Stimulated activated CD8-positive, alpha-beta memory T cell treated with anti-CD3 and anti-CD28 coated beads, Interleukin-2, amount 100 ng/mL, for 1 hour (primary cell): ENCODE measurements around the gene PHF1.

Experiments used
- DNase-seq, 2 donors: peaks; one replicate each; pipeline ENCODE4 v3.0.0-alpha.2; 2020; ENCODE audit warnings: low read depth in 2 of 2

Gene PHF1

DNA sequence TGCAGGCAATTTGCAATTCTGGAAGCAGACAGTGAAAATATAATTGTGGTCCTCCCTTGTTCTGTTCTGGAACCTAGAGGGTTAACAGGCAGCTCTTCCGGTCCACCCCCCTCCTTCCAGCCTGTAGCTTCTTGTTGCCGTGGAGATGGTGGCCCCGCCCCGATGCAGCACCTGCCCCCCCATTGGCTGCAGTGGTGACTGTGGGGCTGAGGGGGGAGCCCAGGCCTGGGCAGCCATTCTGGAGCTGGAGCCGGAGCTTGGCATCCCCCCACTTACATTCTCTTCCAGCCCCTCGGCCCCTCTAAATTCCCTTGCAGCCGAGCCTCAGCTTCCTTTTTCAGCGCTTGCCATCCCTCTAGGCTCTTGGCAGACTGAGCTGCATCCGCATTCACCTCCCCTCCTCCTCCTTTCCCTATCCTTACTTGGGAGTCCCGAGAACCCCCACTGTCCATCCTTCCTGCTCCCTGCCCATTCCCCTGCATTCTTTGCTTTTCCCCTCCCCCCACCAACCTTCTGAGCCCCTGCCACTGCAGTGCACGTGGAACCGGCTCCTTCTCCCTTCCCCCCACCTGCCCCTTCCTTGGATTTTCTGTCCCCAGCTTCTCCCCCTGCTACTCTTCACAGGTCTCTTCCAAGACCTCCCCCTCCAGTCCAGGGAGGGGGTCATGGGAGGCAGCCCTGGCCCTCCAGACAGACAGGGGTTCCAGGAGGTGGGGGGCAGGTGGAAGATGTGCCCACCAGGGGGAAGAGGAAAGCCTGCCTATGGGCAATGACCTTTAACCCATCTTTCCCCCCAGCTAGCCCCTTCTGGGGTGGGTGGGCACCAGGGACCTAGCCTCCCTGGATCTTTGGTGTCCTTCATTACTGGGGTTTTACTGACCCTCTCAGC, 20.4 kb downstream of the PHF1 start:
- DNase-seq: peak; percentile 68 to 71

DNA sequence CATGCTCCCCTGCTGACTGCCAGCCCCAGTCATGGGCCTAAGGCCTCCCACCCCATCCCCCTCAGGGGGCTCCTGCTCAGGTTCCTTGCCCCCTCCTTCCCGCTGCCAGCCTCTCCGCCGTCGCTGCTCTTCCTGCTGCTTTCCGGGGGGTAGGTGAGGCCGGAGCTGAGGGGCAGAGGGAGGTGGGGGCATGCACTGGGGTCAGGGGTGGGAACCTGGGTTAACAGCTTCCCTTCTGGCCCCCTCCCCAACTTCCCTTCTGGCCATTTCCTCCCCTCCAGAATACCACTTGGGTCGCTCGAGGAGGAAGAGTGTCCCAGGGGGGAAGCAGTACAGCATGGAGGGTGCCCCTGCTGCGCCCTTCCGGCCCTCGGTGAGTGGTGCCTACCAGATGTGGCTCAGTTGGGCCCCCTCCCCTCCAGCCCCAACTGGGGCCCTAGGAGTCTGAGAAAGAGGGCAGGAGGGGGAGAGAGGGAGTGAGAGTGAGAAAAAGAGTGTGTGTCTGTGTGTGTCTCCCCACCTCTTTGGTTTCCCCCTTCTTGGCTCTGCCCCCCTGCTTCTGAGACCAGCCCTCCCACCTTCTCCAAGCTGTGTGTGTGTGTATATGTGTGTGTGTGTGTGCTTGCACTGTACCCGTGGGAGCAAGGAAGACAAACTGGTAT, 21.2 kb downstream of the PHF1 start:
- no peak for DNase-seq

DNA sequence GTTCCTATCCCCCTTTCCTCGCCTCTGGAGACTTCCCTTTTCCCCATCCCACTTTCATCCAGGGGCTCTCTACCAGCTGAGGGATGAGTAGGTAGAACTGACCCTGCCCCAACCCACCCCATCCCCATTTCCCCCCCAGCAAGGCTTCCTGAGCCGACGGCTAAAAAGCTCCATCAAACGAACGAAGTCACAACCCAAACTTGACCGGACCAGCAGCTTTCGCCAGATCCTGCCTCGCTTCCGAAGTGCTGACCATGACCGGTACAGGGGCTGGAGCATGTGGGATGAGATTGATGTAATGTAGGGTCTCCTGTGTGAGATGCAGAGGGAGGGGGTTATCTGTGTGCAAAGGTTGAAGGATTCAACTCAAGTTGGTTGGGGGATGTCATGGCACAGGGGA, 21.7 kb downstream of the PHF1 start:
- DNase-seq: no peak

DNA sequence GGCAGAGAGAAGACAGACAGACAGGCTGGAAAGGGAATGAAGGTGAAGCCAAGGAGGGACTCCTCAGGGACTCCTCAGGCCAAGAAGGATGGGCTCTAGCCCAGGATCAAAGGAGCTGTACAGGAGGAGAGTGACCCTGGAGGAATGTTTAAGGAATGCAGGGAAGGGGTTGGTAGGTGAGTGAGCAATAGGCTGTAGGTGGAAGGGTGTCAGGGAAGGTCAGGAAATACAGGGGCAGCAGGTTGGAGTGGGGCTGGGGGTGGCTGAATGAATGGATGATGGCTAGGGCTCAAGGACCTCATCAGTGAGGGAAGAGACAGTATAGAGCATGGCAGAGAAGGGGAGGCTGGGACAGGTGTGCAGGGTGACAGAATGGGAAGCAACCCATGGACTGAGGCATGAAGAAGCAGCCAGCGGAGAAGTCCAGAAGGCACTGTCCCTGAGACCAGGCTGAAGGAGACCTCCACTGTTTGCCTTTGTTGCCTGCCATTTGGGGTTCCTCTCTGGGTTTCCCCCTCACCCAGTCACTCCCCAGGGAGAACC, 22.3 kb downstream of the PHF1 start:
- no peak for DNase-seq

DNA sequence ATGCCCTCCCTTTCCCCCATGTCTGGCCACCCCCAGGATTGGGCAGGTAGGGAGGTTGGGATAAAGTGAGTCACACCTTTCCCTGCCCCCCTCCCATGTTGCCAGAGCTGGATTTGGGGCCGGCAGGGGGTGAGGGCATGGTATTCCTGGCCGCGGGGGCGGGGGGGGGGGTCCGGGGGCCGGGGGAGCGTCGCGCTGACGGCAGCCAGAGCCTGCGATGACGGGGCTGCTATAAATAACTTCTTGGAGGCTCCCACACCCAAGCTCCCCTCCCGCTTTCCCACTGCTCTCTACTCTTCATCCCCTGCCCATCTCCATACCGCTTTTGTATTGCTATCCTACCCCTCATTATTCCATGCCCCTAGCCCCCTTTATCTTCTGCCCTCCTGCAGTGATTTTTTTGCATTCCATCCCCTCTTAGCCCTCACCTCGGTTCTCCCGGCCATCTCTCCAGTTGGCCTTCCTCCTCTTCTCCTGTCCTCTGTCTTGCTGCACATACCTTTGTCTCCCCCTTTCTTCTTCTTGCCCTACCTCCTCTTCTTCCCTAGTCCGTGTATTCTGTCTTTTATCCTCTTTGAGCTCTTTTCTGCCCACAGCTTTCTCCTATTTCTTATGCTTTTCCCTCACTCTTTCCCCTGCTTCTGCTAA, 22.9 kb downstream of the PHF1 start:
- no peak for DNase-seq

DNA sequence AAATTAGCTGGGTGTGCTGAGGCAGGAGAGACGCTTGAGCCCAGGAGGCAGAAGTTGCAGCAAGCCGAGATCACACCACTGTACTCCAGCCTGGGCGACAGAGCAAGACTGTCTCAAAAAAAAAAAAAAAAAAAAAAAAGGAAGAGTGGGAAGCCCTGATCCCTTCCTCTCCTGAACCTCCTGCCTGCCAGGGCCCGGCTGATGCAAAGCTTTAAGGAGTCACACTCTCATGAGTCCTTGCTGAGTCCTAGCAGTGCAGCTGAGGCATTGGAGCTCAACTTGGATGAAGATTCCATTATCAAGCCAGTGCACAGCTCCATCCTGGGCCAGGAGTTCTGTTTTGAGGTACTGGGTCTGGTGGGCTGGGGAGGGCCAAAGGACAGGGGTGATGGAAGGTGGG, 24.1 kb downstream of the PHF1 start:
- no peak for DNase-seq

DNA sequence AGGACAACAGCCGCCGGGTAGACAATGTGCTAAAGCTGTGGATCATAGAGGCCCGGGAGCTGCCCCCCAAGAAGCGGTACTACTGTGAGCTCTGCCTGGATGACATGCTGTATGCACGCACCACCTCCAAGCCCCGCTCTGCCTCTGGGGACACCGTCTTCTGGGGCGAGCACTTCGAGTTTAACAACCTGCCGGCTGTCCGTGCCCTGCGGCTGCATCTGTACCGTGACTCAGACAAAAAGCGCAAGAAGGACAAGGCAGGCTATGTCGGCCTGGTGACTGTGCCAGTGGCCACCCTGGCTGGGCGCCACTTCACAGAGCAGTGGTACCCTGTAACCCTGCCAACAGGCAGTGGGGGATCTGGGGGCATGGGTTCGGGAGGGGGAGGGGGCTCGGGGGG, 26.9 kb downstream of the PHF1 start:
- DNase-seq: no peak

DNA sequence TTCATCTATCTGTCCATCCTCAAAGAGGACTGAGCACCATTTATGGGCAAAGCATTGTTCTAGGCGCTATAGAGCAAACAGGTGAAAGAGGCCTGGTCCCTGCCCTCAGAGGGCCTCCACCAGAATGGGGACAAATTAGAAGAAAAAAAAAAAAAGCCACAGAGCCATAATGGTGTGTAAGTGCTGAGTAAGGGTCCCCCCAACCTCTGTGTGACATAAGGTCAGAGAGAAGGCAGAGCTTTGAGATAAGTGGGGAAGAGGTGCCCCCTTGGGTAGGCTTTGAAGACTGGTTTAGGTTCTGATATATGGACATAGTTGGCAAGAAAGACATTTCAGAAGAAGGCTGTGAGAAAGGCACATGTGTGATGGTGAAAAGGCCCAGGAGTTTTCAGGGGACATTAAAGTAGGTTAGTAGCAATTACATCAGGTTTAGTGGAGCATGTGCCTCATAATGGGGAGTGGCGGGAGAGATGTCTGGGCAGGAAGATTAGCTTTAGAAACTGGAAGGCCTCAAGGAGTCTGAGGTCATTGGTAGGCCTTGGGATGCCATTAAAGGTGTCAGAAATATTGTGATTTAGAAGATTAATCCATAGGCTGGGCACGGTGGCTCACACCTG, 28.3 kb downstream of the PHF1 start:
- no peak for DNase-seq

DNA sequence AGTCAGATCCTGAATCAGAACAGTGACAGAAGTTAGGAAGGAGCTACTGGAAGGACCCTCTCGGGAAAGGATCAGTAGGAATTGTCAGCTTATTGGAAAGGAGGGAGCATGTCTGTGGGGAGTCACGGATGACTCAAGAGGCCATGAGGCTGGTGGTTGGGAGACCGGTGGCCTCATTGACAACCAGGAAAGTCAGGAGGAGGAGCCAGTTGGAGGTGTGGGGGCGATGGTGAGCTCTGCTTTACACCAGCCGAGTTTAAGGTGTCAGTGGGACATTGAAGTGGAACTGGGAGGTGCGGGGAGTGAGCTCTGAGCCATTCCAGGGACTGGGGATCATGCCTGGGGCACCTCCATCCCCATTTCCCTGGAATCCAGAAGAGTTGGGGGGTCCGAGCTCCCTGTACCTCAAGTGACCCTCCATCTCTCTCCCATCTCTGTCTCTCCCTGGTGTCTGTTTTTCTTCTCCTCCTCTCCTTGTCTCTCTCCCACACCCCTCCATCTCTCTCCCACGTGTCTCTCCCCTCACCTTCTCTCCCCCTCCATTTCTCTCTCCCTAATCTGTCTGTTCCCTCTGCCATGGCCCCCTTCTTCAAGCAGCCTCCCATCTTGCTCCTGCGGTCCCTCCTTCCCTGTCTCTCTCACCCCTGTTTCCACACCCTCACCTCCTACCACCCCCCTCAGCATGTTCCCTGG, 29.3 kb downstream of the PHF1 start:
- DNase-seq: no peak

DNA sequence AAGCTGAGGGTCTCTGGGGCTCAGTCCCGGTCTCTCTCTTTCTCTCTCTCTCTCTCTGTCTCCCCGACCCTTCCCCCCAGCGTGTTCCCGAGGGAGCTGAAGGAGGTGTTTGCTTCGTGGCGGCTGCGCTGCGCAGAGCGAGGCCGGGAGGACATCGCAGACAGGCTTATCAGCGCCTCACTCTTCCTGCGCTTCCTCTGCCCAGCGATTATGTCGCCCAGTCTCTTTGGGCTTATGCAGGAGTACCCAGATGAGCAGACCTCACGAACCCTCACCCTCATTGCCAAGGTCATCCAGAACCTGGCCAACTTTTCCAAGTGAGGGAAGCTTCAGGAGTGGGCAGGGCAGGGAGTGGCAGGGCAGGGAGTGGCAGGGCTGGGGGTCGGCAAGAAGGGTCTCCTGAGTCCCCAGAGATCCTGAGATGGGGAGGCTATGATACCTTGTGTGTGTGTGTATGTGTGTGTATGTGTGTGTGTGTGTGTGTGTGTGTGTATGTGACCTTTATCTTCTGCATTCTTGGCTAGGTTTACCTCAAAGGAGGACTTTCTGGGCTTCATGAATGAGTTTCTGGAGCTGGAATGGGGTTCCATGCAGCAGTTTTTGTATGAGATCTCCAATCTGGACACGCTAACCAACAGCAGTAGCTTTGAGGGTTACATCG, 30.0 kb downstream of the PHF1 start:
- DNase-seq: no peak

DNA sequence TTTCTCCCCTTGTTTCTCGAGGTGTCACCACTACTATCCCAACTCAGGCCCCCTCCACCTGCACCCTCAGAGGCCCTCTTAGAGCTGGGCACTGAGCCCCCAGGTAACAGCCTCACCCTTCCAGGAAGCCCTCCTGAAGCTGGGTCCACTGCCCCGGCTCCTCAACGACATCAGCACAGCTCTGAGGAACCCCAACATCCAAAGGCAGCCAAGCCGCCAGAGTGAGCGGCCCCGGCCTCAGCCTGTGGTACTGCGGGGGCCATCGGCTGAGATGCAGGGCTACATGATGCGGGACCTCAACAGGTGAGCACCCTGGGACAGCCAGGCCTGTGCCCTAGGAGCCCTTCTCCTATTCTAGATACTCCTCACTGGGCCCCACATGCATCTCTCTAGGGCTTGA, 30.6 kb downstream of the PHF1 start:
- DNase-seq: no peak

DNA sequence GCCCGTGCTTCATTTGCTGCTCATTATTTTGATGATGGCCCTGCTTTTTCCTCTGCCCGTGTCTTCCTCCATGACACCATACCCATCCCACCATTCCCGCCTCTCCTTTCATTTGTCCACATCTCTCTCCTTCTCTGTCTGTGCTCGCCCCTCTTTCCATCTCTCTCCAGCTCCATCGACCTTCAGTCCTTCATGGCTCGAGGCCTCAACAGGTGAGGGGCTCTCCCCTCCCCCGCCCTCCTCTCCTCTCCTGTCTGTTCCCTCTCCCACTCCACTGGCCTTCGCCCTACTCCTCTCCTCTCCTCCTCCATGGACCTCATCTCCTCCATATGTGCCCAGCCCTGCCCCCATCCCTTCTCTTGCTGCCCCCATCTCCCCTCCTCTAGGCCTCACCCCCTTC, 31.5 kb downstream of the PHF1 start:
- DNase-seq: no peak

DNA sequence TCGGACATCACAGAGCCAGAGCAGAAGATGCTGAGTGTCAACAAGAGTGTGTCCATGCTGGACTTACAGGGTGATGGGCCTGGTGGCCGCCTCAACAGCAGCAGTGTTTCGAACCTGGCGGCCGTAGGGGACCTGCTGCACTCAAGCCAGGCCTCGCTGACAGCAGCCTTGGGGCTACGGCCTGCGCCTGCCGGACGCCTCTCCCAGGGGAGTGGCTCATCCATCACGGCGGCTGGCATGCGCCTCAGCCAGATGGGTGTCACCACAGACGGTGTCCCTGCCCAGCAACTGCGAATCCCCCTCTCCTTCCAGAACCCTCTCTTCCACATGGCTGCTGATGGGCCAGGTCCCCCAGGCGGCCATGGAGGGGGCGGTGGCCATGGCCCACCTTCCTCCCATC, 32.2 kb downstream of the PHF1 start:
- no peak for DNase-seq

DNA sequence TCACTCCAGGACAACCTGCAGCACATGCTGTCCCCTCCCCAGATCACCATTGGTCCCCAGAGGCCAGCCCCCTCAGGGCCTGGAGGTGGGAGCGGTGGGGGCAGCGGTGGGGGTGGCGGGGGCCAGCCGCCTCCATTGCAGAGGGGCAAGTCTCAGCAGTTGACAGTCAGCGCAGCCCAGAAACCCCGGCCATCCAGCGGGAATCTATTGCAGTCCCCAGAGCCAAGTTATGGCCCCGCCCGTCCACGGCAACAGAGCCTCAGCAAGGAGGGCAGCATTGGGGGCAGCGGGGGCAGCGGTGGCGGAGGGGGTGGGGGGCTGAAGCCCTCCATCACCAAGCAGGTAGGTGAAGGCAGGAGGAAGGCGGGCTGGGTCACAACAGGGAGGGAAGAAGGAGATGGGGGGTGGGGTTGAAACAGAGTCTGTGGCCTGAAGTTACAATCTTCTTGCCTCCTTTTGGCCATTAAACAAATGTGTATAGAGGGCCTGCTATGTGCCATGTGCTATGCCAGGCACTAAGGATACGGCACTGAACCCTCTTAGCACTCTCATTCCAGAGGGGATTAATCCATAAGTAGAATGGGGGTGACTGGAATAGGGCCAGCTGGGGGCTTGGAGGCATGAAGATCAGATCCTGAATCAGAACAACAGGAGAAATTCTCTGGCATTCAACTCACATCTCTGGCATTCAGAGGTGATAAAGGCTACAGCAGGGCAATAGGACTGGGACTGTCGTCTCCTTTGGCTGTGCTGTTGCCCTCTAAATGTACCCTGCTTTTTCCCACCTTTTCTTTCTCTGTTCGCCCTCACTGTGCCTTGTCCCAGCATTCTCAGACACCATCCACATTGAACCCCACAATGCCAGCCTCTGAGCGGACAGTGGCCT, 33.0 kb downstream of the PHF1 start:
- no peak for DNase-seq

DNA sequence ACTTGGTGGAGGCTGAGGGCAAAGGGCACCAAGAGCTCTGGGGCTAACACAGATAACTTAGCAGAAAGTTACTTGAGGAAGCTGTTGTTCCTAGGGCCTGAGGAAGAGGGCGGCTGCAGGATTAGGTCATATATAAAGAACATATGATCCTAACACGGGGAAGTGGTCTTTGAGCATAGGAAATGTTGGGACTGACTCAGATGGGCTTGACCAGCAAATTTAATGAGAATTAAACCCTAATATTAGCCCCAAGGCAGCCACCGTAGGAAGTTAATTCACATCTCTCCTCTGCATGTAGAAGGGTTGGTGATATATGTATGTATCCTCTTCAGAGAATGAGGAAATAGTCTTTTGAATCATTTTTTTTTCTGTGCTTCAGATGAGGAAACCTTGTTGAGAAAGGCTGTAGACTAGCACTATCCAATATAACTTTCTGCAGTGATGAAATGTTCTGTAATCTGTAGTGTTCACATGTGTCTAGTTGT, 34.3 kb downstream of the PHF1 start:
- no peak for DNase-seq

DNA sequence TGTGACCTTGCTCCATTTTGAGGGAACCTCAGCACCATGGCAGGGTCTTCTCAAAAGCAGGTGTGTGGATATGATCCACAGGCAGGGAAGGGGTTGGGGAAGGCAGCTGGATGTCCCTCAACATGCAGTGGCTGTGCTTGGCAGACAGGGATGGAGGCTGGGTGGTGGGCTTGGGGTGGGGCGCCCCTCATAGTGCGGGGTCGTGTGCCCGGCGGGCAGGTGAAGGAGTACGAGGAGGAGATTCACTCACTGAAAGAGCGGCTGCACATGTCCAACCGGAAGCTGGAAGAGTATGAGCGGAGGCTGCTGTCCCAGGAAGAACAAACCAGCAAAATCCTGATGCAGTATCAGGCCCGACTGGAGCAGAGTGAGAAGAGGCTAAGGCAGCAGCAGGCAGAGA, 35.5 kb downstream of the PHF1 start:
- no peak for DNase-seq

DNA sequence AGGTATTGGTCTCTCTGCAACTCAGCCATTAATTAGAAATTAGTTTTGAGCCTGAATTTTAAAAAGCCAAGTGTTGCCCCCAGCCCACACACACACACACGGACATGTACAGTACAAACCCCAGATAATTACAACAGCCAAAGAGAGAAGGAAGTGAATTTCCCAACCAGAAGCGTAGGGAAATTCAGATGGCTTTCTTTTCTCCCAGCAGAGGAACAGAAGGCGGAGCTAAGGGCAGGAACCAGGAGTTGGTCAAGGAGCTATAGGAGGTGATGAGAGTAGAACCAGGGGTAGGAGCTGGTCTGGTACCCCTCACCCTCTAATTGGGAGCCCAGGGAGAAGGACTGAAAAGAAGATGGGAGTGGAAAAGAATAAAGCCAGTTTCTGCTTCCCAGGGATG, 39.6 kb downstream of the PHF1 start:
- no peak for DNase-seq

DNA sequence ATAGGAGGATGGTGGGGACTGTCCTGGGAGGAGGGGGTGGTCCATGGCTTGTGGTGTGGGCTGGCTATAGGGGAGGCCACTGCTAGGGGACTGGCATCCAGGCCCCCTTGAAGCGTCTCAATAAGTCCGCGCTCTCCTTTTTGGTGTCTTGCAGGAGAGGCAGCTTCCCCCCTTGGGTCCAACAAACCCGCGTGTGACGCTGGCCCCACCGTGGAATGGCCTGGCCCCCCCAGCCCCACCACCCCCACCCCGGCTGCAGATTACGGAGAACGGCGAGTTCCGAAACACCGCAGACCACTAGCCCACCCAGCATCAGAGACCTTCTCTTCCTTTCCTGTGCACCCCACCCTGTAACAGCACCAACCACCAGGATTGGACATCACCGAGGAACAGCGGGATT, 40.8 kb downstream of the PHF1 start:
- no peak for DNase-seq

DNA sequence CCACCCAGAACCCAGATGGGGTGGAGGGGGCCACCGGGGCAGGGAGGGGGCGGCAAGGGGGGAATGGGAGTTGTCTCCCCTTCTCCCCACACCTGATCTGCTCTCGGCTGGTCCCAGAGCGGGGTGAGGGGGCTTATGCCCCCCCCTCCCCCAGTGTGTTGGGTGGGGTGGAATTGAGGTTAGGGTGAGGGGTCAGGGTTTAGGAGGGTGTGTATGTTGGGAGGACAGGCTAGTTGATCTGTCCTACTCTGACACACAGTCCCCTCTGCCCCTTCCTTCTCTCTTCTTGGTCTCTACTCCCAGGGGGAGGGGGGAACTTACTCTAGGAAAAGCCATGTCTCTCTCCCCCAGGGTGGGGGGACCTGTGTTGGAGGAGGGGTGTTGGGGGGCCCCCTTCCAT, 41.7 kb downstream of the PHF1 start:
- no peak for DNase-seq
